ENCODE measurements around the gene PIK3C3.
"Not testable (repeated sequence)": the region's sequence is repeated elsewhere in the genome, so short reads cannot be mapped to it uniquely, and the experiment has no call there.

PIK3C3 gene

GRCh38 chr18:41975284-41975683 lies 20.2 kb downstream of the PIK3C3 start:
- Mint-ChIP-seq H3K27me3 (no peaks in the 10 kb centered on the region), H3K36me3 (peaks cover 13 to 27% of the 10 kb centered on the region in 2 donors), H3K9me3 (no peaks in the 10 kb centered on the region), H3K27ac (no peak overlapping the region), H3K4me1 (peaks cover 0 to 21% of the 10 kb centered on the region in 2 donors), H3K4me3 (no peak overlapping the region)
- DNase-seq, result no peak
- ATAC-seq (replicated peaks), result no peak

GRCh38 chr18:41977233-41977632 lies 22.2 kb downstream of the PIK3C3 start:
- H3K4me3 Mint-ChIP-seq, result no peak overlapping the region
- no peaks in the 10 kb centered on the region for H3K9me3 Mint-ChIP-seq
- H3K27me3 Mint-ChIP-seq, result no peaks in the 10 kb centered on the region
- H3K4me1 Mint-ChIP-seq, result peaks cover 0 to 18% of the 10 kb centered on the region in 2 donors
- H3K36me3 Mint-ChIP-seq, result peaks cover 11 to 27% of the 10 kb centered on the region in 2 donors
- DNase-seq (no peak), ATAC-seq (replicated peaks) (no peak)
- H3K27ac Mint-ChIP-seq, result no peak overlapping the region

GRCh38 chr18:41982942-41983660 lies 28.1 kb downstream of the PIK3C3 start:
- Mint-ChIP-seq H3K9me3 (no peaks in the 10 kb centered on the region), H3K27ac (no peak overlapping the region), H3K4me1 (peaks cover 3 to 8% of the 10 kb centered on the region in 2 donors), H3K27me3 (no peaks in the 10 kb centered on the region), H3K4me3 (no peak overlapping the region), H3K36me3 (peaks cover 1 to 11% of the 10 kb centered on the region in 2 donors)
- ATAC-seq (replicated peaks) (peak; percentile 74 to 78), DNase-seq (no peak)

- Mint-ChIP-seq H3K27ac (no peak overlapping the region), H3K4me3 (no peak overlapping the region), H3K36me3 (peaks cover 4 to 14% of the 10 kb centered on the region in 2 donors), H3K9me3 (no peaks in the 10 kb centered on the region), H3K27me3 (no peaks in the 10 kb centered on the region), H3K4me1 (peaks cover 3 to 8% of the 10 kb centered on the region in 2 donors)
- no peak for DNase-seq
- no peak for ATAC-seq (replicated peaks)
These were observed 30.9 kb downstream of the PIK3C3 start for GRCh38 chr18:41985914-41986313.

GRCh38 chr18:41989508-41989907 lies 34.5 kb downstream of the PIK3C3 start:
- no peaks in the 10 kb centered on the region for H3K9me3 Mint-ChIP-seq
- H3K36me3 Mint-ChIP-seq, result peaks cover 11 to 20% of the 10 kb centered on the region in 2 donors
- no peak overlapping the region for H3K4me3 Mint-ChIP-seq
- DNase-seq, result no peak
- H3K27ac Mint-ChIP-seq, result no peak overlapping the region
- no peaks in the 10 kb centered on the region for H3K27me3 Mint-ChIP-seq
- H3K4me1 Mint-ChIP-seq, result no peaks in the 10 kb centered on the region
- ATAC-seq (replicated peaks), result no peak

GRCh38 chr18:41992066-41992465 lies 37.0 kb downstream of the PIK3C3 start:
- H3K36me3 Mint-ChIP-seq, result peaks cover 18 to 24% of the 10 kb centered on the region in 2 donors
- DNase-seq, result no peak

GRCh38 chr18:41992703-41993102 lies 37.7 kb downstream of the PIK3C3 start:
- Mint-ChIP-seq H3K4me3 (no peak overlapping the region), H3K27me3 (no peaks in the 10 kb centered on the region), H3K9me3 (no peaks in the 10 kb centered on the region), H3K27ac (no peak overlapping the region), H3K36me3 (peaks cover 20 to 28% of the 10 kb centered on the region in 2 donors), H3K4me1 (no peaks in the 10 kb centered on the region)
- ATAC-seq (replicated peaks), result no peak
- no peak for DNase-seq

More at GRCh38 chr18:41992066-41992465, 37.0 kb downstream of the PIK3C3 start:
- Mint-ChIP-seq H3K9me3 (no peaks in the 10 kb centered on the region), H3K27ac (no peak overlapping the region), H3K4me3 (no peak overlapping the region), H3K27me3 (no peaks in the 10 kb centered on the region), H3K4me1 (no peaks in the 10 kb centered on the region)
- no peak for ATAC-seq (replicated peaks)

- no peak for ATAC-seq (replicated peaks)
- Mint-ChIP-seq H3K36me3 (peaks cover 21 to 29% of the 10 kb centered on the region in 2 donors), H3K27ac (no peak overlapping the region), H3K4me3 (no peak overlapping the region), H3K4me1 (no peaks in the 10 kb centered on the region), H3K9me3 (no peaks in the 10 kb centered on the region), H3K27me3 (no peaks in the 10 kb centered on the region)
- DNase-seq, result no peak
These were observed 38.1 kb downstream of the PIK3C3 start for GRCh38 chr18:41993151-41993550.

- no peaks in the 10 kb centered on the region for H3K27me3 Mint-ChIP-seq
- H3K4me3 Mint-ChIP-seq, result no peak overlapping the region
- peaks cover 31 to 46% of the 10 kb centered on the region in 2 donors for H3K36me3 Mint-ChIP-seq
- peaks cover 0 to 1% of the 10 kb centered on the region in 2 donors for H3K9me3 Mint-ChIP-seq
- ATAC-seq (replicated peaks) (no peak), DNase-seq (no peak)
- no peak overlapping the region for H3K27ac Mint-ChIP-seq
- H3K4me1 Mint-ChIP-seq, result no peaks in the 10 kb centered on the region
These were observed 41.0 kb downstream of the PIK3C3 start for GRCh38 chr18:41996020-41996419.

- no peak overlapping the region for H3K27ac Mint-ChIP-seq
- ATAC-seq (replicated peaks), result no peak
- no peaks in the 10 kb centered on the region for H3K4me1 Mint-ChIP-seq
- H3K27me3 Mint-ChIP-seq, result no peaks in the 10 kb centered on the region
- no peak overlapping the region for H3K4me3 Mint-ChIP-seq
- H3K36me3 Mint-ChIP-seq, result peaks cover 34 to 64% of the 10 kb centered on the region in 2 donors
- peaks cover 0 to 1% of the 10 kb centered on the region in 2 donors for H3K9me3 Mint-ChIP-seq
- no peak for DNase-seq
These were observed 44.7 kb downstream of the PIK3C3 start for GRCh38 chr18:41999751-42000150.

- H3K27ac Mint-ChIP-seq, result no peak overlapping the region
- H3K4me1 Mint-ChIP-seq, result no peaks in the 10 kb centered on the region
- ATAC-seq (replicated peaks), result no peak
- H3K4me3 Mint-ChIP-seq, result no peak overlapping the region
- DNase-seq, result no peak
- no peaks in the 10 kb centered on the region for H3K27me3 Mint-ChIP-seq
- peaks cover 0 to 1% of the 10 kb centered on the region in 2 donors for H3K9me3 Mint-ChIP-seq
- H3K36me3 Mint-ChIP-seq, result peaks cover 34 to 65% of the 10 kb centered on the region in 2 donors
These were observed 46.8 kb downstream of the PIK3C3 start for GRCh38 chr18:42001801-42002200.

- Mint-ChIP-seq H3K36me3 (peaks cover 28 to 61% of the 10 kb centered on the region in 2 donors), H3K9me3 (peaks cover 0 to 1% of the 10 kb centered on the region in 2 donors), H3K4me1 (no peaks in the 10 kb centered on the region), H3K4me3 (no peak overlapping the region), H3K27ac (no peak overlapping the region), H3K27me3 (no peaks in the 10 kb centered on the region)
- DNase-seq (no peak), ATAC-seq (replicated peaks) (no peak)
These were observed 49.6 kb downstream of the PIK3C3 start for GRCh38 chr18:42004653-42005052.

GRCh38 chr18:42005782-42006181 lies 50.7 kb downstream of the PIK3C3 start:
- ATAC-seq (replicated peaks), result no peak
- H3K36me3 Mint-ChIP-seq, result peaks cover 24 to 60% of the 10 kb centered on the region in 2 donors
- no peaks in the 10 kb centered on the region for H3K4me1 Mint-ChIP-seq

GRCh38 chr18:42009457-42009856 lies 54.4 kb downstream of the PIK3C3 start:
- not testable (repeated sequence) for H3K4me3 Mint-ChIP-seq

More at GRCh38 chr18:42005782-42006181, 50.7 kb downstream of the PIK3C3 start:
- no peaks in the 10 kb centered on the region for H3K9me3 Mint-ChIP-seq
- H3K4me3 Mint-ChIP-seq, result no peak overlapping the region
- no peak overlapping the region for H3K27ac Mint-ChIP-seq
- no peak for DNase-seq
- H3K27me3 Mint-ChIP-seq, result no peaks in the 10 kb centered on the region

GRCh38 chr18:42011053-42011452 lies 56.0 kb downstream of the PIK3C3 start:
- H3K36me3 Mint-ChIP-seq, result peaks cover 21 to 50% of the 10 kb centered on the region in 2 donors

More at GRCh38 chr18:42009457-42009856, 54.4 kb downstream of the PIK3C3 start:
- ATAC-seq (replicated peaks); H3K4me1 Mint-ChIP-seq; H3K27me3 Mint-ChIP-seq; H3K27ac Mint-ChIP-seq; H3K9me3 Mint-ChIP-seq; DNase-seq: not testable (repeated sequence)
- peaks cover 26 to 48% of the 10 kb centered on the region in 2 donors for H3K36me3 Mint-ChIP-seq

More at GRCh38 chr18:42011053-42011452, 56.0 kb downstream of the PIK3C3 start:
- DNase-seq (no peak), ATAC-seq (replicated peaks) (no peak)
- H3K4me3 Mint-ChIP-seq, result no peak overlapping the region
- H3K27ac Mint-ChIP-seq, result no peak overlapping the region
- H3K4me1 Mint-ChIP-seq, result no peaks in the 10 kb centered on the region
- no peaks in the 10 kb centered on the region for H3K27me3 Mint-ChIP-seq
- H3K9me3 Mint-ChIP-seq, result no peaks in the 10 kb centered on the region
